ENCODE data around the gene TTLL10. TPM values are rescaled to one million over a fixed set of nuclear protein-coding genes. Genes with fewer than 3 reads are reported as not detected.
"Not testable (repeated sequence)": the region's sequence is repeated elsewhere in the genome, so short reads cannot be mapped to it uniquely, and the experiment has no call there.

TTLL10 gene
- total RNA-seq, 2 experiments from 2014 or later, result not detected

DNA sequence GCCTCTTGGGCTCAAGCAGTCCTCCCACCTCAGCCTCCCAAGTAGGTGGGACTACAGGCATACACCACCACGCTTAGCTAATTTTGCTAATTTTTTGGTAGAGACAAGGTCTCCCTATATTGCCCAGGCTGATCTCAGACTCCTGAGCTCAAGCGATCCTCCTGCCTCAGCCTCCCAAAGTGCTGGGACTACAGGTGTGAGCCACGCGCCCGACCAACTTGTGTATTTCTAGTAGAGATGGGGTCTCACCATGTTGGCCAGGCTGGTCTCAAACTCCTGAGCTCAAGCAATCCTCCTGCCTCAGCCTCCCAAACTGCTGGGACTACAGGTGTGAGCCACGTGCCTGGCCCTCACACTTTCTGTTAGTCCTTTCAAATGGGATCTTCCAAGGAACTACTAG is 22.0 kb downstream of the TTLL10 start:
- H3K27ac Mint-ChIP-seq; H3K4me3 Mint-ChIP-seq; H3K27me3 Mint-ChIP-seq (ENCODE audit: low read depth); intact Hi-C loops (cut with micrococcal nuclease); DNase-seq; H3K36me3 Mint-ChIP-seq (ENCODE audit: low read depth); H3K4me1 Mint-ChIP-seq (ENCODE audit: low read depth); CTCF ChIA-PET: not testable (repeated sequence)
- H3K9me3 Mint-ChIP-seq, result peaks cover 18% of the 10 kb centered on the region

DNA sequence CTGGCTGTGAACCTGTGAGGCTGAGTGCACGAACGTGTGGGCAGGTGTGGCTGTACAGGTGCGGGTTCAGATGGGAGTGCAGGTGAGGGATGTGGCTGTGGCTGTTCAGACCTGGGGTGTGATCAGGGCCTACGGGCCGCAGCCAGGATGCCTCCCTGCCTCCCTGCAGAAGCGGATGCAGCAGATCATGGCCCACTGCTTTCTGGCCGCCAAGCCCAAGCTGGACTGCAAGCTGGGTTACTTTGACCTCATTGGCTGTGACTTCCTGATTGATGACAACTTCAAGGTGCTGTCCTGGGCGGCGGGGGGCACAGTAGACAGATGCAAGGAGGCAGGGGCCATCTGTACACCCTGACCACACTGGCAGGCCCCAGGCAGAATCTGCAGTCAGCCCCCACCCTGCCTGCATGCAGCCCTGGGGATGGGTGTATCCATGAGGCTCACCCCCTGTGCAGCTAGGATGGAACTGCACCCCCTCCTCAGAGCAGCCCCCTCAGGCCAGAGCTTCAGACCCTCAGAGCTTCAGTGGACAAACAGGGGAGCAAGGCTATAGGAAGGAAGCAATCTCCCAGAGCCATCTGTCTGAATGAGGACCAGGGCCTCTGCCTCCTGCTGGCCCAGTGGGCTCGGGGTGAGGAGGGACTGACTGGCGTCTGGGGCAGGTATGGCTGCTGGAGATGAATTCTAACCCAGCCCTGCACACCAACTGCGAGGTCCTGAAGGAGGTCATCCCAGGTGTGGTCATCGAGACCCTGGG is 22.9 kb downstream of the TTLL10 start:
- Mint-ChIP-seq H3K9me3 (peaks cover 18% of the 10 kb centered on the region), H3K36me3 (ENCODE audit: low read depth) (peaks cover 2% of the 10 kb centered on the region), H3K27me3 (ENCODE audit: low read depth) (no peaks in the 10 kb centered on the region), H3K27ac (no peak overlapping the region), H3K4me1 (ENCODE audit: low read depth) (peaks cover 9% of the 10 kb centered on the region), H3K4me3 (no peak overlapping the region)
- intact Hi-C loops (cut with micrococcal nuclease), result no loop called here
- CTCF ChIA-PET, result no interaction called here
- DNase-seq, result no peak

DNA sequence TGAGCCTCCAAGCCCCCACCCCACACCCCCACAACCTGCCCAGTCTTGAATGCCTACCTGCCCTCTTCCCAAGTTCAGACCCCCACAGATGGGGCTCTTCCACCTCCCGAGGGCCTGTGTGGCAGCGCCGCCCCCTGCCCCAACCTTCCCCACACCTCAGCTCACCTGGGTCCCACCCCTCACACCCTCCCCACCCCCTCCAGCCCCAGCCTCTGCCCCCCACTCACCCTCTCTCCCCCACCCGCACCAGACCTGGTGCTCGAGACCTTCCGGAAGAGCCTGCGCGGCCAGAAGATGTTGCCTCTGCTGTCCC is 23.5 kb downstream of the TTLL10 start:
- H3K4me3 Mint-ChIP-seq, result no peak overlapping the region
- no peak overlapping the region for H3K27ac Mint-ChIP-seq
- no peak for DNase-seq
- peaks cover 2% of the 10 kb centered on the region for H3K36me3 Mint-ChIP-seq (ENCODE audit: low read depth)
- intact Hi-C loops (cut with micrococcal nuclease), result no loop called here
- H3K4me1 Mint-ChIP-seq (ENCODE audit: low read depth), result peaks cover 9% of the 10 kb centered on the region
- CTCF ChIA-PET, result no interaction called here
- peaks cover 13% of the 10 kb centered on the region for H3K9me3 Mint-ChIP-seq
- no peaks in the 10 kb centered on the region for H3K27me3 Mint-ChIP-seq (ENCODE audit: low read depth)

DNA sequence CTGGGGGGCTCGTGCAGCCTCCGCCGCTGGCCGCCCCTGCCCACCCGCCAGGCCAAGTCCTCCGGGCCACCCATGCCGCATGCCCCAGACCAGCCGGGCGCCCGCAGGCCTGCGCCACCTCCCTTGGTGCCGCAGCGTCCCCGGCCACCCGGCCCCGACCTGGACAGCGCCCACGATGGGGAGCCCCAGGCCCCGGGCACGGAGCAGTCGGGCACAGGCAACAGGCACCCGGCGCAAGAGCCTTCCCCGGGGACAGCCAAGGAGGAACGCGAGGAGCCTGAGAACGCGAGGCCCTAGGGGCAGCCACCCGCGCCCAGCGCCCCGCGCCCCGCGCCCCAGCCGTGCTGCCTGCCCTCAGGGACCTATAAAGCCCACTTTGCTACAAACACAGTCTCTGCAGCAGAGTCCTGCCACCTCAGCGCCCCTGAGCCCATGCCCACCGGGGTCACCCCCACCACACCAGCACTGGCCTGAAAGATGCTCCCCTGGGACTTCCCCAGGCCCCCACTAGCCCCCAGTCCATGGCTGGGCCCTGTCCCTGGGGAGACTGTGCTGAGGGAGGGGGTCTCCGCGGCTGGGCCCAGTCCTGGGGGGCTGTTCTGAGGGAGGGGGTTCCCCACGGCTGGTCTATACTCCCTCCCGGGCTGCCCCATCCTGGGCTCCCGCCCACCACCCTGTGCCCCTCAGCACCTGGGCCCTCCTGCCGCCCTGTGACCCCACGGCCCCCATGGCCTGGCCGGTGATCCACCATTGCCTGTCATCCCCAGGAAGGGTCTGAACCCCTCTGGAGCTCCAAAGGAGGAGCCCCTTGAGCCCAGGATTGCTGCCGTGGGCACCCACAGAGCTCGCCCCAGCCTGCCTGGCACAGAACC is 24.1 kb downstream of the TTLL10 start:
- H3K4me3 Mint-ChIP-seq, result no peak overlapping the region
- H3K9me3 Mint-ChIP-seq, result peaks cover 12% of the 10 kb centered on the region
- CTCF ChIA-PET, result no interaction called here
- no peak for DNase-seq
- no peak overlapping the region for H3K27ac Mint-ChIP-seq
- H3K4me1 Mint-ChIP-seq (ENCODE audit: low read depth), result peaks cover 9% of the 10 kb centered on the region
- intact Hi-C loops (cut with micrococcal nuclease), result no loop called here
- no peaks in the 10 kb centered on the region for H3K27me3 Mint-ChIP-seq (ENCODE audit: low read depth)
- H3K36me3 Mint-ChIP-seq (ENCODE audit: low read depth), result peaks cover 2% of the 10 kb centered on the region

DNA sequence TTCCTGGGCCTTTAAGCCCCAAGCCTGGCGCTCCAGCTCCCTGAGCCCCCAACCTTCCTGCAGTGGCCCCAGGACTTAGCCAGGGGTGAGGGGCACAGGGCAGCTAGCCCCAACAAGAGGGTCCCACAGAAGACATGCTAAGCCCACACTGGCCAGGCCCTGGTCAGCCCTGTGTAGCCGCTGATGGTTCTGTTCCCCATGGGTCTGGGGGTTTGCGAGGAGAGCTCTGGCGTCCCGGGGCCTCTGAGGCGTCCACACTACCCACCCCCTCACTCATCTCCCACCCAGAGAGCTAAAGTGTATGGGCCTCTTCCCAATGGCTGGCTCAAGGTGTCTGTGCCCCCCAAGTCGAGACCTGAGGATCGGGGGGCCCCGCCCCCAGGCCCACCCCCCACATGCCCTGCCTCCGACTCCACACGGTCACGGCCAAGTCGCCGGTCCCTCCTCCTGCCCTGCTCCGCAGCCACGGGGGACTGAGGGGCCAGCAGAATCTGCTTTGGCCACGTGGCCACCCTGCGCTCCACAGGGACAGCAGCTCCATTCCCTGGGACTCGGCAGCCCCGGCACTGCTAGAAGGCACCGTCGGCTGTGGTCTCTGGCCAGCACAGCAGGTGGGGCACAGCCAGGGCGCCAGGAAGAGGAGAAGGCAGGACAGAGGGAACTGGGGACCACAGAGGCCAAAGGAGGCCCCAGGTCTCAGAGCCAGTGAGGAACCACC is 24.9 kb downstream of the TTLL10 start:
- peaks cover 2% of the 10 kb centered on the region for H3K36me3 Mint-ChIP-seq (ENCODE audit: low read depth)
- H3K4me1 Mint-ChIP-seq (ENCODE audit: low read depth), result peaks cover 9% of the 10 kb centered on the region
- H3K27me3 Mint-ChIP-seq (ENCODE audit: low read depth), result no peaks in the 10 kb centered on the region
- H3K9me3 Mint-ChIP-seq, result peaks cover 12% of the 10 kb centered on the region
- CTCF ChIA-PET, result interaction anchor here (0.6 kb wide), 1 partner anchor 183 kb away, joined by 3 read pairs; no protein-coding TSS in a partner anchor
- DNase-seq, result no peak
- intact Hi-C loops (cut with micrococcal nuclease), result no loop called here
- no peak overlapping the region for H3K27ac Mint-ChIP-seq
- H3K4me3 Mint-ChIP-seq, result no peak overlapping the region

DNA sequence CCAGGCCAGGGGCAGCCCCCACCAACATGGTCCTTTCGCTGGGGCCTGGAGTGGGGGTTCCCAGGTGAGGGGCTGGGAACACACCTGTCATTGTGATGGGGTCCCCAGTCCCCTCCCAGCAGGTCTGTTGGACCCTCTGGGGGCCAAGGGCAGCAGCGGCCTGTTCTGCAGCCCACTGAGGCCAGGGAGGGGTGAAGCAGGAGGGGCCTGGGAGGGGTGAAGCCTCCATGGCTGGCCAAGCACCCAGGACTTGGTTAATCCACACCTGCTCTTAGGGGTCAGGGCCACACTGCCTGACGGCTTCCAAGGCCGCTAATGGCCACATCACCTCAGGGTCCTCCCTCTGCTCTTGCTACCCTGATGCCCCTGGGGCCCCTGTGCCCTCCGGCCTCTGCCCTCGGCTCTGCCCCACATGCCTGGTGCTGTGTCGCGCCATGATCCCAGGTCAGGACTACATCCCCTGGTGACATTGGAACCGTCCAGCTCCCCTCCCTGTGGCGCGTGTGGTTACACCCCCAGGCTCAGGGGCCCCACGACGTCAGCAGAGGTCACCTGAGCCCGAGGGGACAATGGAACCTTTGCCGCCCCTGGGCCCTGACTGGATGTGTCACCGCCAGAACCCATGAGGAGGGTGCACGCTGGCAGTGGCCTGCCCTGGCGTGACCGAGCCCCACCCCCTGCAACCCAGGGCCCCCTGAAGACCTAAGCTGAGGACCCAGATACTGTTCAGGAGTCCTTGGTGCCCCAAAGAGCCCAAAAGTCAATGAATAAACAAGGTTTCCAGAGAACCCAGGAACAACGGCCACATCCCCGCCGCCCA is 25.7 kb downstream of the TTLL10 start:
- H3K4me1 Mint-ChIP-seq (ENCODE audit: low read depth), result peaks cover 9% of the 10 kb centered on the region
- H3K4me3 Mint-ChIP-seq, result peak overlapping the region; percentile 59
- peak overlapping the region; percentile 83 for H3K27ac Mint-ChIP-seq
- no peak for DNase-seq
- CTCF ChIA-PET, result interaction anchor here (0.6 to 1.2 kb wide), 2 partner anchors 180 to 184 kb away, joined by 3 read pairs; no protein-coding TSS in a partner anchor
- intact Hi-C loops (cut with micrococcal nuclease), result no loop called here
- H3K9me3 Mint-ChIP-seq, result peaks cover 10% of the 10 kb centered on the region
- no peaks in the 10 kb centered on the region for H3K27me3 Mint-ChIP-seq (ENCODE audit: low read depth)
- H3K36me3 Mint-ChIP-seq (ENCODE audit: low read depth), result peaks cover 2% of the 10 kb centered on the region

DNA sequence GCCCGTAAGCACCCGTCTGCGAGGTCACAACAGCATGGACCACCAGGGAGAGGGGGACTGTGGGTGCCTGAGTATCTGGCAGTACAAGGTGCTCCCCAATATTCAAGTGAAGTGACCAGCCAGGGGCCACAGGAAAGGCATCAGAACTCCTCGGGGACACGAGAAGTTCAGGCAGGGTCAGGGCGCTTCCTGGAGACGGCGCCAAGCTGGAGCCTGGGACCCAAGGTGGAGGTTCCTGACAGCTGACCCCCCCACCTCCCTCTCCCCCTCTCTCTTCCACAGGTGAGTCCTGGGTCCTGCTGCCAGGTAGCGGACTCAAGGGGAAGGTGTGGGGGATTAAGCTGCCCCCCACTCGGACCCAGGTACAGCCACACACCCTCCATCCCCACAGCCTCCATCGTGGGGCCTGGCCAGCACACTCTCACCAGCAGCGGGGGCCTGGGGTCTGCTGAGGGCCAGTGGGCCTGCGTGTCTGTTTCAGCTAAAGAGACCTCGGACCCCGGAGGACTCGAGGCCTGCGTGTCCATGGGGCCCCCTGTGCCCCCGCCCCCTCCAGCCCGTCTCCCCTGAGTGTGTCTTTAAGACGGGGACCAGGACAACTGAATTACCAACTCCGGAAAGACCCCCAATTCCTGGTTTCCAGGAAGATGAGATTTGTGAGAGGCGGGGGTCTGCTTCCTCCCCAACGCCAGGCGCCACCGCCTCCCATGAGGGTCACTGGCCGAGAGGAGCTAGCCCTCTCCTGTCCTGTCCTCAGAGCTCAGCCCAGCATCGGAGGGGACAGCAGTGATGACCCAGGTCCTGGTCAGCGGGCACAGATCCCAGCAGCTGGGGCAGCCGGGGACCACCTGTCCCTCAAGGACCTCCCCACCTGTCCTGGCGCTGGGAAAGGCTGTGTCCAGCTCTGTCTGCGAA is 26.5 kb downstream of the TTLL10 start:
- Mint-ChIP-seq H3K4me1 (ENCODE audit: low read depth) (peaks cover 9% of the 10 kb centered on the region), H3K36me3 (ENCODE audit: low read depth) (no peaks in the 10 kb centered on the region), H3K27me3 (ENCODE audit: low read depth) (no peaks in the 10 kb centered on the region), H3K27ac (peak overlapping the region; percentile 83), H3K9me3 (peaks cover 2% of the 10 kb centered on the region), H3K4me3 (peak overlapping the region; percentile 59)
- CTCF ChIA-PET, result interaction anchor here (1.2 kb wide), 1 partner anchor 181 kb away, joined by 3 read pairs; no protein-coding TSS in a partner anchor
- intact Hi-C loops (cut with micrococcal nuclease), result loop anchor here (2.0 kb wide), 2 partner anchors 63 to 83 kb away; partner anchors contain the start of gene C1orf159
- no peak for DNase-seq

DNA sequence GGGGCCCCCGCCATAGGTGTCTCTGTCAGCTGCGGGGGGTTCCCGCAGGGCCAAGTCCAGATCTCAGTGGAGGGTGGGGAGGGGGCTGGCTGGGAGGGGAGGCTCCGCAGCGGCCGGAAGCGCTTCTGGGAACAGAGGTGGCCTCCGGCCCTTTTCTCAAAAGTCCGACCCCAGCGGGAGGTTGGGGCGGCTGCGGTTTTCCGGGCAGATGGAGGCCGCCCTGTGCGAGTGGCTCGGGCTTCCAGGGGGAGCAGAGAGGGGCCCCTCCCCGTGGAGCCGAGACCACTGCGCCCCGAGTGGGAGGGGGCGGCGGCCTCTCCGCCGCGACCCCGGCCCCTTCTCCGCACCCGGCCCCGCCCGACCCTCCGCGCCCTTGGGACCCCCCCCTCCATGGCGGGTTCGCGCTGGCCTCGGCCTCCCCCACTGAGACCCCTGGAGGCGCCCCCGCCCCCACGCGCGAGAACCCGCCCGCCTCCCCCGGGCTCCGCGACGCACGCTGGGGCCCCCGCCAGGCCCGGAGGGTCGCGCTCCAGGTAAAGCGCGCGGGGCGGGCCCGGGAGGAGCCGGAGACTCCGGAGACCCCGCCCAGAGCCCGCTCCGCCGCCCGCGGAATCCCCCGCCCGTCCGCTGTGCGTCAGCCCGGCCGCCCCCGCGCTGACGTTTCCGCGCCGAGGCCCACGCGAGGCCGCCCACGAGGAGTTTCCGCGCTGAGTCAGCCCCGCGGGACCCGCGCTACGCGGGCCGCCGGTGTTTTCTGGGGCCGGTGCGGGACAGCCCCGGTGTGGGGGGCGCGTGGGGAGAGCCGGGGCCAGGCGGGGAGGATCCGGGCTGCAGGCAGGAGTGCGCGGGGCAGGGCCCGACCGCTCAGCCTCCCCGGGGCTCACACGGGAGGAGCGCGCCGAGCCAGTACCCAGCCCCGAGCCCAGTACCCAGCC is 27.5 kb downstream of the TTLL10 start:
- H3K27me3 Mint-ChIP-seq (ENCODE audit: low read depth), result no peaks in the 10 kb centered on the region
- peak overlapping the region; percentile 59 for H3K4me3 Mint-ChIP-seq
- H3K9me3 Mint-ChIP-seq, result peaks cover 1% of the 10 kb centered on the region
- H3K4me1 Mint-ChIP-seq (ENCODE audit: low read depth), result peaks cover 12% of the 10 kb centered on the region
- peak; percentile 91 for DNase-seq
- no peaks in the 10 kb centered on the region for H3K36me3 Mint-ChIP-seq (ENCODE audit: low read depth)
- CTCF ChIA-PET, result interaction anchor here (1.2 kb wide), 1 partner anchor 182 kb away, joined by 3 read pairs; no protein-coding TSS in a partner anchor
- intact Hi-C loops (cut with micrococcal nuclease), result loop anchor here (1.0 to 2.0 kb wide), 4 partner anchors 57 to 137 kb away; partner anchors contain the start of gene C1orf159
- H3K27ac Mint-ChIP-seq, result peak overlapping the region; percentile 83

DNA sequence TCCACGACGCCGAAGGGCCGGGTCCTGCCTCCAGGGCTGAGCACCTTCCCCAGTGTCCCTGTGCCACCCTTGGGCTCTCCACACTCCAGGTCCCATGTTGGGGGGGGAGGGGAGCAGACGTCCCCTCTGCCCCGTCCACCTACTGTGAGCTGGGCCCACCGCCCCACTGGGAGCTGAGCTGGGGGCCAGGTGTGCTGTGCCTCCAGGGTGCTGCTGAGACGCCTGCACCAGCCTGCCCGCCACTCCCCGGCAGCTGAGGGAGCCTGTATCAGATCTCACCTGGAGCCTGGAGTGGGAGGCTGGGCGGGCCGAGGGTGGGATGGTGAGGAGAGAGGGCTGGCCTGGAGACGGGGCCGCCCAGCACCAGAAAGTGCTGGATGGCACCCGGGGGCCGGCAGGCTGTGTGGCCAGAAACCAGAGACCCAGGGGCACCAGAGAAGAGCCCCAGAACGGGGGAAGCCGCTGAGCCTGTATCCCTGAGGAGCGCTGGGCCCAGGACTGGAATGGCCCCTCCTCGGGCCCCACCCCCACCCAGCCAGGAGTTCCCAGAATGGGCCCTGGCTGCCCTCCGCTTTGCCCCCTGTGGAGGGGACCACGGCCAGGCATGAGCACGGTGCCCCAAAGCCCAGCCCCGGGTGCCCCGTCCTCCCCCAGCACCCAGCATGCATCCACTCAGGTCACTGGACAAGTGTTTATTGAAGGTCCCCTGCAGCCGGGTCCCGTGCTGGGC is 29.3 kb downstream of the TTLL10 start:
- no peak for DNase-seq
- Mint-ChIP-seq H3K4me1 (ENCODE audit: low read depth) (peaks cover 22% of the 10 kb centered on the region), H3K27me3 (ENCODE audit: low read depth) (no peaks in the 10 kb centered on the region), H3K36me3 (ENCODE audit: low read depth) (no peaks in the 10 kb centered on the region), H3K9me3 (no peaks in the 10 kb centered on the region), H3K4me3 (no peak overlapping the region), H3K27ac (no peak overlapping the region)
- CTCF ChIA-PET, result no interaction called here
- intact Hi-C loops (cut with micrococcal nuclease), result no loop called here

Measured in activated naive CD4-positive, alpha-beta T cell treated with anti-CD3 and anti-CD28 coated beads for 36 hours (primary cell).